ENCODE data around the gene ZNF675. TPM values are rescaled to one million over a fixed set of nuclear protein-coding genes. Genes with fewer than 3 reads are reported as not detected.
A peak's percentile ranks its signal among the peaks of the same experiment; 100 is the strongest.

The ZNF675 gene
- total and polyA plus RNA-seq, 9 of the 15 experiments (the other 6 are each of a cell fraction or from before 2014, with no cell fraction given) = 12.9 to 26.5 (median 17.2) TPM

GRCh38 chr19:23698711-23699520 lies 11.9 kb upstream of the ZNF675 start:
- BruUV-seq (replicated peaks) = no TSS peak
- H3K9ac ChIP-seq (ENCODE audit: insufficient read depth in 1 of 2, low read depth in 2 of 2, low read length in 2 of 2) = peak overlapping the region; percentile 9 to 57; a peak in 3 of 4 replicates
- H3K4me1 ChIP-seq (replicated peaks in 1 of 2; ENCODE audit: control insufficient read depth in 2 of 2, insufficient read depth in 2 of 2, low read length in 2 of 2) = peaks cover 0 to 9% of the 10 kb centered on the region in 2 experiments; a peak in 3 of 5 replicates

More at GRCh38 chr19:23698711-23699520, 11.9 kb upstream of the ZNF675 start:
- ChIA-PET POLR2A (interaction anchor here (0.6 to 1.8 kb wide), 4 partner anchors 9 to 60 kb away, joined by 3 to 8 read pairs (median 5); partner anchors contain the start of genes ZNF675 and ZNF681), CTCF (ENCODE audit: low intra/inter-chr PET ratio) (no interaction called here)
- no peaks in the 10 kb centered on the region for H3K79me2 ChIP-seq (ENCODE audit: control insufficient read depth, insufficient read depth, low read length)
- TF ChIP-seq PHF8 (IDR thresholded peaks at IDR 0.05; ENCODE audit: borderline replicate concordance, low read length) (0 out of 2 replicates have a peak, but pooled peaks have one; percentile 5), ILF3 (IDR thresholded peaks at IDR 0.05; ENCODE audit: borderline replicate concordance) (no peak), YY1 (IDR thresholded peaks at IDR 0.05; ENCODE audit: borderline replicate concordance in 1 of 3, control insufficient read depth in 1 of 3, extremely low read depth in 1 of 3, insufficient read depth in 3 of 3, insufficient read length in 1 of 3, insufficient replicate concordance in 2 of 3, low read depth in 1 of 3, low read length in 2 of 3) (peak in 1 of 3 experiments; percentile 51), ZNF224 (CRISPR knock-in tag; IDR thresholded peaks at IDR 0.05) (no peak), REST (IDR thresholded peaks at IDR 0.05; ENCODE audit: borderline replicate concordance) (peak; percentile 95), REST (CRISPR knock-in tag; IDR thresholded peaks at IDR 0.05; ENCODE audit: low read depth) (no peak), KLF16 (IDR thresholded peaks at IDR 0.05) (peak; percentile 28; the same call in 1 of the 2 replicates), NFIC (IDR thresholded peaks at IDR 0.05) (peak; percentile 96)
- no peaks in the 10 kb centered on the region for H3K27me3 ChIP-seq (ENCODE audit: control insufficient read depth in 2 of 2, insufficient read depth in 2 of 2, low read length in 2 of 2)
- no peaks in the 10 kb centered on the region for H3K9me3 ChIP-seq (replicated peaks; ENCODE audit: control insufficient read depth, insufficient read depth, low read depth, low read length)
- peak overlapping the region; percentile 74 for H3K4me2 ChIP-seq (ENCODE audit: insufficient read depth, low read length)
- DNase-seq (ENCODE audit: extremely low read depth in 1 of 4, low spot score in 3 of 4) (peak in 2 of 4 experiments; percentile 26 to 66), ATAC-seq (peak; percentile 96), FAIRE-seq (peak; percentile 23)
- peak overlapping the region; percentile 26 for H3K4me3 ChIP-seq
- H3K9me1 ChIP-seq (ENCODE audit: control insufficient read depth, insufficient read depth, low read length) = no peaks in the 10 kb centered on the region
- H3K27ac ChIP-seq (ENCODE audit: extremely low read depth, low read depth, low read length) = peak overlapping the region; percentile 64; the same call in 2 of the 3 replicates
- in situ Hi-C loops (cut with MboI) (no loop called here), intact Hi-C loops (cut with micrococcal nuclease) (no loop called here)
- peak overlapping the region; percentile 93 for H2AFZ ChIP-seq (ENCODE audit: low read depth, low read length)
- no peaks in the 10 kb centered on the region for H3K36me3 ChIP-seq (ENCODE audit: control insufficient read depth, insufficient read depth, low read length)
- no peaks in the 10 kb centered on the region for H4K20me1 ChIP-seq (replicated peaks; ENCODE audit: control insufficient read depth, insufficient read depth, low read length)
- WGBS (ENCODE audit: insufficient coverage, low coverage, missing lambda C conversion rate) = 2% methylated on average over 6 of the region's 6 CpGs
